WTC11 (cell line): Measurements from ENCODE around the gene RPTOR. TPM values are rescaled to one million over a fixed set of nuclear protein-coding genes. Genes with fewer than 3 reads are reported as not detected.

Experiments
- ATAC-seq: fragments of 200-7000 bp; cut with Tn5 transposase; 2 replicates; pipeline ENCODE4 v1.10.0; 2021; ENCODE audit warnings: mild to moderate bottlenecking, moderate library complexity
- CTCF ChIA-PET: fragments of 300-600 bp; sonication (Branson Sonifier 250); formaldehyde crosslinking; loops from one replicate; lab custom pipeline; 2021; ENCODE audit warnings: antibody characterized with exemption; lab: Charles Lee
- POLR2A ChIA-PET: fragments of 350-600 bp; sonication (Branson Sonifier 250); formaldehyde crosslinking; loops from one replicate; lab custom pipeline; 2021; ENCODE audit warnings: antibody characterized with exemption; lab: Charles Lee
- DNase-seq: peaks from one replicate; pipeline ENCODE4 v3.0.0; 2021; ENCODE audit warnings: low spot score
- H3K27ac Mint-ChIP-seq: 2 replicates; pipeline ENCODE4 v1.8.0; 2021; ENCODE audit warnings: mixed read lengths
- H3K27me3 Mint-ChIP-seq: 2 replicates; pipeline ENCODE4 v1.8.0; 2021; ENCODE audit warnings: low read depth, mild to moderate bottlenecking, moderate library complexity, mixed read lengths
- H3K36me3 Mint-ChIP-seq: 2 replicates; pipeline ENCODE4 v1.8.0; 2021; ENCODE audit warnings: mixed read lengths
- H3K4me1 Mint-ChIP-seq: 2 replicates; pipeline ENCODE4 v1.8.0; 2022; ENCODE audit warnings: mixed read lengths
- H3K4me3 Mint-ChIP-seq: 2 replicates; pipeline ENCODE4 v1.8.0; 2021; ENCODE audit warnings: mild to moderate bottlenecking, moderate library complexity, mixed read lengths
- H3K9me3 Mint-ChIP-seq: 2 replicates; pipeline ENCODE4 v1.8.0; 2021; ENCODE audit warnings: mixed read lengths
- ELF4 ChIP-seq: sonication (generic); formaldehyde crosslinking; IDR thresholded peaks from 2 replicates; pipeline ENCODE4 v1.8.1; 2022; ENCODE audit warnings: low read depth, mild to moderate bottlenecking, moderate library complexity, missing genetic modification reagents
- ETV6 ChIP-seq: sonication (generic); formaldehyde crosslinking; IDR thresholded peaks from 2 replicates; pipeline ENCODE4 v1.8.1; 2022; ENCODE audit warnings: mild to moderate bottlenecking, missing genetic modification reagents
- GRHL2 ChIP-seq: fragments of 250-450 bp; sonication (Bioruptor Pico); IDR thresholded peaks from 2 replicates; pipeline ENCODE4 v1.8.0; 2022; ENCODE audit warnings: mild to moderate bottlenecking, moderate library complexity; ENCODE audit not compliant: insufficient replicate concordance, severe bottlenecking
- NR1H2 ChIP-seq: sonication (generic); formaldehyde crosslinking; IDR thresholded peaks from 2 replicates; pipeline ENCODE4 v1.9.0; 2021; ENCODE audit warnings: mild to moderate bottlenecking, moderate library complexity, missing genetic modification reagents
- SOX15 ChIP-seq: fragments of 250-450 bp; sonication (Bioruptor Pico); IDR thresholded peaks from 2 replicates; pipeline ENCODE4 v1.9.0; 2021; ENCODE audit warnings: mild to moderate bottlenecking
- TEAD4 ChIP-seq: sonication (generic); formaldehyde crosslinking; IDR thresholded peaks from 2 replicates; pipeline ENCODE4 v1.8.0; 2022; ENCODE audit warnings: mild to moderate bottlenecking, missing genetic modification reagents
- total RNA-seq: library from RNA; stranded (reverse); gene quantifications from 3 replicates; pipeline ENCODE4 v1.2.3, GENCODE V29; 2021
- TF ChIP-seq, protein P1 (sequence below): sonication (generic); formaldehyde crosslinking; IDR thresholded peaks from 2 replicates; pipeline ENCODE4 v1.8.0; 2023; ENCODE audit warnings: missing genetic modification reagents, mild to moderate bottlenecking, borderline replicate concordance
- TF ChIP-seq, protein P2 (sequence below): sonication (generic); formaldehyde crosslinking; IDR thresholded peaks from 2 replicates; pipeline ENCODE4 v1.8.1; 2022; ENCODE audit warnings: low read depth, mild to moderate bottlenecking, moderate library complexity, missing genetic modification reagents, borderline replicate concordance
- TF ChIP-seq, protein P3 (sequence below): sonication (generic); formaldehyde crosslinking; IDR thresholded peaks from 2 replicates; pipeline ENCODE4 v1.8.0; 2023; ENCODE audit warnings: mild to moderate bottlenecking, missing genetic modification reagents
- TF ChIP-seq, protein P4 (sequence below): sonication (generic); formaldehyde crosslinking; IDR thresholded peaks from 2 replicates; pipeline ENCODE4 v1.8.0; 2022; ENCODE audit warnings: mild to moderate bottlenecking, missing genetic modification reagents

The RPTOR gene
- total RNA-seq, 1 experiment from 2014 or later, result 41.0 TPM

DNA sequence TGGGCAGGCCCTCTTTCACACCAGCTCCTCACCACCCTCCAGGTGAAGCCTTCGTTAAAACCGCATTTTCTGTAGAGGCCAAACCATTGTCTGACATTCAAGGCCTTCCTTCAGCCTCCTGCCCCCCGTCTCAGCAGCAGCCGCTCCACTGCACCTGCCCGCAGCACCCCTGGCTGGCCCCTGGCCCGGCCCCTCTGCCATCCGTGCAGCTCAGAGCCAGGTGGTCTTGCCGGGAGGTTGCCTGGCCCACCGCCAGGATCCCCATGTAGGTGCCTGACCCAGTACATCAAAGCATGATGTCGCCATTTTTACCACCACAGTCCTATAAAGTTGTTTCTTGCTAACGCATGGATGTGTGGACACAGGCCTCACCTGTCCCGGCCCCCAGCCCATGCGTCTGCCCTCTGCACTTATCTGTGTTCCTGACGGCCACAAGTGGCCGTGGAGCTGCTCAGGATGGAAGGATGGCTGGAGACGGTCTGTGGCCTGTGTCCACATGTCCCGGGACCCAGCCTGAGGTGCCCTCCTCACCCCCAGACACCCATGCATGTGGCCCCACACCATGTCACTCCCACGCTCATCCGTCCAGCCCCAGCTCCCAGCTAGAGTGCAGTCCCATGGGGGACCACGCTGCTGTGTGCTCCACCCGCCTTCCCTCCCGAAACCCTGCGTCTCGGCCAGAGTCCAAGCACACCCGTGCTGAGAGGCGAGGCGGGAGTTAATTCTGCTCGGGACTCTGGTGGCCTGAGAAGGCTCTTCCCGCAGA is 357.7 kb downstream of the RPTOR start (continued):
- TF ChIP-seq, protein P1, sequence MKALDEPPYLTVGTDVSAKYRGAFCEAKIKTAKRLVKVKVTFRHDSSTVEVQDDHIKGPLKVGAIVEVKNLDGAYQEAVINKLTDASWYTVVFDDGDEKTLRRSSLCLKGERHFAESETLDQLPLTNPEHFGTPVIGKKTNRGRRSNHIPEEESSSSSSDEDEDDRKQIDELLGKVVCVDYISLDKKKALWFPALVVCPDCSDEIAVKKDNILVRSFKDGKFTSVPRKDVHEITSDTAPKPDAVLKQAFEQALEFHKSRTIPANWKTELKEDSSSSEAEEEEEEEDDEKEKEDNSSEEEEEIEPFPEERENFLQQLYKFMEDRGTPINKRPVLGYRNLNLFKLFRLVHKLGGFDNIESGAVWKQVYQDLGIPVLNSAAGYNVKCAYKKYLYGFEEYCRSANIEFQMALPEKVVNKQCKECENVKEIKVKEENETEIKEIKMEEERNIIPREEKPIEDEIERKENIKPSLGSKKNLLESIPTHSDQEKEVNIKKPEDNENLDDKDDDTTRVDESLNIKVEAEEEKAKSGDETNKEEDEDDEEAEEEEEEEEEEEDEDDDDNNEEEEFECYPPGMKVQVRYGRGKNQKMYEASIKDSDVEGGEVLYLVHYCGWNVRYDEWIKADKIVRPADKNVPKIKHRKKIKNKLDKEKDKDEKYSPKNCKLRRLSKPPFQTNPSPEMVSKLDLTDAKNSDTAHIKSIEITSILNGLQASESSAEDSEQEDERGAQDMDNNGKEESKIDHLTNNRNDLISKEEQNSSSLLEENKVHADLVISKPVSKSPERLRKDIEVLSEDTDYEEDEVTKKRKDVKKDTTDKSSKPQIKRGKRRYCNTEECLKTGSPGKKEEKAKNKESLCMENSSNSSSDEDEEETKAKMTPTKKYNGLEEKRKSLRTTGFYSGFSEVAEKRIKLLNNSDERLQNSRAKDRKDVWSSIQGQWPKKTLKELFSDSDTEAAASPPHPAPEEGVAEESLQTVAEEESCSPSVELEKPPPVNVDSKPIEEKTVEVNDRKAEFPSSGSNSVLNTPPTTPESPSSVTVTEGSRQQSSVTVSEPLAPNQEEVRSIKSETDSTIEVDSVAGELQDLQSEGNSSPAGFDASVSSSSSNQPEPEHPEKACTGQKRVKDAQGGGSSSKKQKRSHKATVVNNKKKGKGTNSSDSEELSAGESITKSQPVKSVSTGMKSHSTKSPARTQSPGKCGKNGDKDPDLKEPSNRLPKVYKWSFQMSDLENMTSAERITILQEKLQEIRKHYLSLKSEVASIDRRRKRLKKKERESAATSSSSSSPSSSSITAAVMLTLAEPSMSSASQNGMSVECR (CRISPR knock-in tag), result no peak
- TF ChIP-seq TEAD4, result no peak
- TF ChIP-seq GRHL2 (CRISPR knock-in tag), result no peak
- TF ChIP-seq ELF4 (CRISPR knock-in tag), result no peak
- TF ChIP-seq, protein P2, sequence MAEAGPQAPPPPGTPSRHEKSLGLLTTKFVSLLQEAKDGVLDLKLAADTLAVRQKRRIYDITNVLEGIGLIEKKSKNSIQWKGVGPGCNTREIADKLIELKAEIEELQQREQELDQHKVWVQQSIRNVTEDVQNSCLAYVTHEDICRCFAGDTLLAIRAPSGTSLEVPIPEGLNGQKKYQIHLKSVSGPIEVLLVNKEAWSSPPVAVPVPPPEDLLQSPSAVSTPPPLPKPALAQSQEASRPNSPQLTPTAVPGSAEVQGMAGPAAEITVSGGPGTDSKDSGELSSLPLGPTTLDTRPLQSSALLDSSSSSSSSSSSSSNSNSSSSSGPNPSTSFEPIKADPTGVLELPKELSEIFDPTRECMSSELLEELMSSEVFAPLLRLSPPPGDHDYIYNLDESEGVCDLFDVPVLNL (CRISPR knock-in tag), result no peak
- TF ChIP-seq, protein P3, sequence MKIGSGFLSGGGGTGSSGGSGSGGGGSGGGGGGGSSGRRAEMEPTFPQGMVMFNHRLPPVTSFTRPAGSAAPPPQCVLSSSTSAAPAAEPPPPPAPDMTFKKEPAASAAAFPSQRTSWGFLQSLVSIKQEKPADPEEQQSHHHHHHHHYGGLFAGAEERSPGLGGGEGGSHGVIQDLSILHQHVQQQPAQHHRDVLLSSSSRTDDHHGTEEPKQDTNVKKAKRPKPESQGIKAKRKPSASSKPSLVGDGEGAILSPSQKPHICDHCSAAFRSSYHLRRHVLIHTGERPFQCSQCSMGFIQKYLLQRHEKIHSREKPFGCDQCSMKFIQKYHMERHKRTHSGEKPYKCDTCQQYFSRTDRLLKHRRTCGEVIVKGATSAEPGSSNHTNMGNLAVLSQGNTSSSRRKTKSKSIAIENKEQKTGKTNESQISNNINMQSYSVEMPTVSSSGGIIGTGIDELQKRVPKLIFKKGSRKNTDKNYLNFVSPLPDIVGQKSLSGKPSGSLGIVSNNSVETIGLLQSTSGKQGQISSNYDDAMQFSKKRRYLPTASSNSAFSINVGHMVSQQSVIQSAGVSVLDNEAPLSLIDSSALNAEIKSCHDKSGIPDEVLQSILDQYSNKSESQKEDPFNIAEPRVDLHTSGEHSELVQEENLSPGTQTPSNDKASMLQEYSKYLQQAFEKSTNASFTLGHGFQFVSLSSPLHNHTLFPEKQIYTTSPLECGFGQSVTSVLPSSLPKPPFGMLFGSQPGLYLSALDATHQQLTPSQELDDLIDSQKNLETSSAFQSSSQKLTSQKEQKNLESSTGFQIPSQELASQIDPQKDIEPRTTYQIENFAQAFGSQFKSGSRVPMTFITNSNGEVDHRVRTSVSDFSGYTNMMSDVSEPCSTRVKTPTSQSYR (CRISPR knock-in tag), result no peak
- TF ChIP-seq, protein P4, sequence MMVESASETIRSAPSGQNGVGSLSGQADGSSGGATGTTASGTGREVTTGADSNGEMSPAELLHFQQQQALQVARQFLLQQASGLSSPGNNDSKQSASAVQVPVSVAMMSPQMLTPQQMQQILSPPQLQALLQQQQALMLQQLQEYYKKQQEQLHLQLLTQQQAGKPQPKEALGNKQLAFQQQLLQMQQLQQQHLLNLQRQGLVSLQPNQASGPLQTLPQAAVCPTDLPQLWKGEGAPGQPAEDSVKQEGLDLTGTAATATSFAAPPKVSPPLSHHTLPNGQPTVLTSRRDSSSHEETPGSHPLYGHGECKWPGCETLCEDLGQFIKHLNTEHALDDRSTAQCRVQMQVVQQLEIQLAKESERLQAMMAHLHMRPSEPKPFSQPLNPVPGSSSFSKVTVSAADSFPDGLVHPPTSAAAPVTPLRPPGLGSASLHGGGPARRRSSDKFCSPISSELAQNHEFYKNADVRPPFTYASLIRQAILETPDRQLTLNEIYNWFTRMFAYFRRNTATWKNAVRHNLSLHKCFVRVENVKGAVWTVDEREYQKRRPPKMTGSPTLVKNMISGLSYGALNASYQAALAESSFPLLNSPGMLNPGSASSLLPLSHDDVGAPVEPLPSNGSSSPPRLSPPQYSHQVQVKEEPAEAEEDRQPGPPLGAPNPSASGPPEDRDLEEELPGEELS (CRISPR knock-in tag), result no peak
- no peak for TF ChIP-seq SOX15
- TF ChIP-seq NR1H2 (CRISPR knock-in tag), result no peak

DNA sequence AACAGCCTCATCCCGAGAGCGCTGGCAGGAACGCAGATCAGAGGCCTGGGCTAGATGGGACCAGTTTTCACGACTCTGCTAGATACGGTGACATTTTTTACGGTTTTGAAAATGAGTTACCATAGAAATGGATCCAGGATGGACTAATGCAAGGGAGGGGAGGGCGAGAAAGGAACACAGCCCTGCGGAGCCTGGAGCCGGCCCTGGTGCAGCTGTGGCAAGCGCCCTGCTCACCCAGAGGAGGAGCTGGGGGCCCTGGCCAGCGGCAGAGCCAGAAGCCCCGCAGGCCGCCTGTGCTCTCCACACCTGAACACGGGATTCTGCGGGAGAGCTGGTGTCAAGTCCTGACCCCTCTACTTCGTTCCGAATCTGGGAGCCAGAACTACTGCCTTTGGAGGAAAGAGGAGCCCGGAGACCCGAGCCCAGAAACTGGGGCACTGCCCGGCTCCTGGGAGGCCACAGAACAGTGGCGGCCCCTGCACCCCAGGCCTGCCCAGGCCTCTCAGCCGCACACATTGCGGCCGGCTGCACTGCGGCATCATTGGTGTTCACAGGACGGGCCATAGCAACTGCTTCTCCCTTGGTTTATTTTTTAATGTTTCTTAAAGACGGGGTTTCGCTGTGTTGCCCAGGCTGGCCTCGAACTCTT is 358.4 kb downstream of the RPTOR start:
- CTCF ChIA-PET, result no interaction called here
- Mint-ChIP-seq H3K4me3 (no peak overlapping the region), H3K27me3 (no peaks in the 10 kb centered on the region), H3K27ac (no peak overlapping the region), H3K9me3 (no peaks in the 10 kb centered on the region), H3K4me1 (no peaks in the 10 kb centered on the region)
- ATAC-seq, result no peak
- POLR2A ChIA-PET, result no interaction called here
- no peak for DNase-seq
- no peak for TF ChIP-seq ETV6 (CRISPR knock-in tag)
- TF ChIP-seq, all 79 proteins: peak for 0
- 0 out of 2 replicates have a peak, but pooled peaks cover 4% of the 10 kb centered on the region for H3K36me3 Mint-ChIP-seq
